ENCODE data around the gene RPS6KA5. TPM values are rescaled to one million over a fixed set of nuclear protein-coding genes. Genes with fewer than 3 reads are reported as not detected.

Gene RPS6KA5
- total RNA-seq, 1 donor from 2014 or later, result 1.0 TPM

DNA sequence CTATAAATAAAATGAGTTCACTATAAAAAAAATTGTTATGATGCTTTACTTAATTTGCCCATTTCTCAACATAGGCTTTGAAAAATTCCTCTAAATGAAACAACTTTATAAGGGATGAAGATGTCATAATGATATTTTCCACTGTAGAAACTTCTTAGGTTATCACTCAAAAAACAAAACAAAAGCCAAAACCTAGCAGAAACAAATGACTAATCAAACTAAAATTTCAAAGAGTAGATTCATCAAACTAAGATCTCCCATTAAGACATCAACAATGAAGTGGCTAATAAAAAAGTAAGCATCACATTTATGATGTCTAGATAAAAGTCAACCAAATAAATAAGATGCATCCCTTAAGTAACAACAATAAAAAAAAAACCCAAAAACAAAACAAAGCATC, 207.3 kb downstream of the RPS6KA5 start:
- TF ChIP-seq EZH2 (IDR thresholded peaks at IDR 0.05; ENCODE audit: insufficient read depth, low read length), result no peak
- TF ChIP-seq, protein P1, sequence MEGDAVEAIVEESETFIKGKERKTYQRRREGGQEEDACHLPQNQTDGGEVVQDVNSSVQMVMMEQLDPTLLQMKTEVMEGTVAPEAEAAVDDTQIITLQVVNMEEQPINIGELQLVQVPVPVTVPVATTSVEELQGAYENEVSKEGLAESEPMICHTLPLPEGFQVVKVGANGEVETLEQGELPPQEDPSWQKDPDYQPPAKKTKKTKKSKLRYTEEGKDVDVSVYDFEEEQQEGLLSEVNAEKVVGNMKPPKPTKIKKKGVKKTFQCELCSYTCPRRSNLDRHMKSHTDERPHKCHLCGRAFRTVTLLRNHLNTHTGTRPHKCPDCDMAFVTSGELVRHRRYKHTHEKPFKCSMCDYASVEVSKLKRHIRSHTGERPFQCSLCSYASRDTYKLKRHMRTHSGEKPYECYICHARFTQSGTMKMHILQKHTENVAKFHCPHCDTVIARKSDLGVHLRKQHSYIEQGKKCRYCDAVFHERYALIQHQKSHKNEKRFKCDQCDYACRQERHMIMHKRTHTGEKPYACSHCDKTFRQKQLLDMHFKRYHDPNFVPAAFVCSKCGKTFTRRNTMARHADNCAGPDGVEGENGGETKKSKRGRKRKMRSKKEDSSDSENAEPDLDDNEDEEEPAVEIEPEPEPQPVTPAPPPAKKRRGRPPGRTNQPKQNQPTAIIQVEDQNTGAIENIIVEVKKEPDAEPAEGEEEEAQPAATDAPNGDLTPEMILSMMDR (IDR thresholded peaks at IDR 0.05; ENCODE audit: insufficient read depth, low read depth, low read length), result no peak
- Histone ChIP-seq H3K79me2 (ENCODE audit: insufficient read depth, low read length) (no peaks in the 10 kb centered on the region), H3K4me3 (ENCODE audit: insufficient read depth, low read depth, low read length) (no peak overlapping the region), H2AFZ (ENCODE audit: low read depth, low read length) (no peak overlapping the region), H3K36me3 (ENCODE audit: insufficient read depth, low read length) (no peaks in the 10 kb centered on the region), H4K20me1 (ENCODE audit: insufficient read depth, low read length) (no peaks in the 10 kb centered on the region), H3K27ac (ENCODE audit: low read depth, low read length) (no peak overlapping the region), H3K4me1 (ENCODE audit: insufficient read depth, low read length) (peaks cover 9% of the 10 kb centered on the region), H3K4me2 (ENCODE audit: low read length) (no peak overlapping the region), H3K9me3 (ENCODE audit: insufficient read depth, low read depth, low read length) (no peaks in the 10 kb centered on the region), H3K9ac (ENCODE audit: low read length) (no peak overlapping the region), H3K27me3 (ENCODE audit: insufficient read depth, low read length) (no peaks in the 10 kb centered on the region)
- H3K27me3 Mint-ChIP-seq (ENCODE audit: low read depth, unreplicated experiment), result no peaks in the 10 kb centered on the region
- FAIRE-seq (no peak), DNase-seq (ENCODE audit: low read depth) (no peak)
- H3K27ac Mint-ChIP-seq (ENCODE audit: unreplicated experiment), result no peak overlapping the region
- H3K9me3 Mint-ChIP-seq (ENCODE audit: unreplicated experiment), result no peaks in the 10 kb centered on the region
- peaks cover 18% of the 10 kb centered on the region for H3K4me1 Mint-ChIP-seq (ENCODE audit: low read depth, unreplicated experiment)
- H3K4me3 Mint-ChIP-seq (ENCODE audit: unreplicated experiment), result no peak overlapping the region
- no peaks in the 10 kb centered on the region for H3K36me3 Mint-ChIP-seq (ENCODE audit: low read depth, unreplicated experiment)

DNA sequence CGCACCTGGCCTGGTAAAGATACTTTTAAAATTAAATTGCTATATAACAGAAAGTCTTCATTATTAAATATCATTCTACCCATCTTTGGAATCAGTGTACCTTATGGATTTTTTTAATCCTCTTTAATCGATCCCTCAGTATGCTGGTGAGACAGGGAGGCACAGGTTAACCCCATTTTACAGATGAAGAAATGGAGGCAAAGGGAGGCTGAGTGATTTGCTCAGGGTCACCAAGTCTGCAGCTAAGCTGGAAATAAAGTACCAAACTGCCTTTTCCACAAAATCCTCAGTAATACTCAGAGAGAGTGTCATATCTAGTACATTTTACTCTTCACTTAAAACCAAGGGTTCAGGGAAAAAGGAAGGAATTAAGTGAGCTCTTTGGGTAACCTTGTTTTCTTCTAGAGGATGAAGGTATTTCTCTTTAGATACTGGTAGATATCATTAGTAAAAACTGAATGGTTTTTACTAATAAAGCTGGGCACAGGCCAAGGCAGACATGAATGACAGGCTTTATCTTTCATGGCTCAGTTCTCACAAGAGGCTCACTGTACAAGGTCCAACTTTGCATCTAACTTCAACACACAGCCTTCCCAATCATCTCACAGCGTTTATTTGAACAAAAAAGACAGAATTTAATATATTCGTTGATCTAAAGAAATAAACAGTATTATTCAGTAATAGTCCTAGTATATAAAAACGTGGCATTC, 209.0 kb downstream of the RPS6KA5 start:
- Histone ChIP-seq H3K9ac (ENCODE audit: low read length) (no peak overlapping the region), H3K9me3 (ENCODE audit: insufficient read depth, low read depth, low read length) (no peaks in the 10 kb centered on the region), H3K79me2 (ENCODE audit: insufficient read depth, low read length) (no peaks in the 10 kb centered on the region), H3K36me3 (ENCODE audit: insufficient read depth, low read length) (no peaks in the 10 kb centered on the region), H3K27ac (ENCODE audit: low read depth, low read length) (no peak overlapping the region), H3K27me3 (ENCODE audit: insufficient read depth, low read length) (no peaks in the 10 kb centered on the region), H3K4me1 (ENCODE audit: insufficient read depth, low read length) (peaks cover 9% of the 10 kb centered on the region), H4K20me1 (ENCODE audit: insufficient read depth, low read length) (no peaks in the 10 kb centered on the region), H3K4me3 (ENCODE audit: insufficient read depth, low read depth, low read length) (no peak overlapping the region), H3K4me2 (ENCODE audit: low read length) (no peak overlapping the region), H2AFZ (ENCODE audit: low read depth, low read length) (no peak overlapping the region)
- Mint-ChIP-seq H3K27me3 (ENCODE audit: low read depth, unreplicated experiment) (no peaks in the 10 kb centered on the region), H3K36me3 (ENCODE audit: low read depth, unreplicated experiment) (no peaks in the 10 kb centered on the region), H3K27ac (ENCODE audit: unreplicated experiment) (peak overlapping the region; percentile 83), H3K9me3 (ENCODE audit: unreplicated experiment) (no peaks in the 10 kb centered on the region), H3K4me3 (ENCODE audit: unreplicated experiment) (no peak overlapping the region), H3K4me1 (ENCODE audit: low read depth, unreplicated experiment) (peaks cover 20% of the 10 kb centered on the region)
- no peak for DNase-seq (ENCODE audit: low read depth)
- FAIRE-seq, result no peak
- TF ChIP-seq, protein P1 (IDR thresholded peaks at IDR 0.05; ENCODE audit: insufficient read depth, low read depth, low read length), result no peak
- TF ChIP-seq EZH2 (IDR thresholded peaks at IDR 0.05; ENCODE audit: insufficient read depth, low read length), result no peak

DNA sequence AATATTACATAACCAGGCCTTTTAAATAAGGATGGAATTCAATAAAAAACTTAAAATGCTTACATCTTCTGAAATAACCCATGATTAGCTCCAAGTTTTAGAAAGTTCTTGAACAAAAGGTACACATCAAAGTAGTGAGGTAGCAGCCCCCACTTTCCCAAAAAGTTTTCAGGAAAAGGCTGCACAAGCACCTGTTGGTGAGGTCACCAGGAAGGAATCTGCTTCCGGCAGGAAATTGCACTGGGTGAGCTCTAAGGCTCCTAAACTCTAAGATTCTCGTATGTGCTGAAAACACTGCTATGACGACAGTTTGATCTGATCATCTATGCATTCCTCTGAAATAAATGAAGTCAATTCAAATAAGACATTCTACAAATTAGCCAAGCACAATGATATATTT, 210.0 kb downstream of the RPS6KA5 start:
- TF ChIP-seq EZH2 (IDR thresholded peaks at IDR 0.05; ENCODE audit: insufficient read depth, low read length), result no peak
- TF ChIP-seq, protein P1 (IDR thresholded peaks at IDR 0.05; ENCODE audit: insufficient read depth, low read depth, low read length), result no peak
- Histone ChIP-seq H4K20me1 (ENCODE audit: insufficient read depth, low read length) (no peaks in the 10 kb centered on the region), H3K4me2 (ENCODE audit: low read length) (peak overlapping the region; percentile 57), H3K27ac (ENCODE audit: low read depth, low read length) (no peak overlapping the region), H2AFZ (ENCODE audit: low read depth, low read length) (no peak overlapping the region), H3K27me3 (ENCODE audit: insufficient read depth, low read length) (no peaks in the 10 kb centered on the region), H3K4me1 (ENCODE audit: insufficient read depth, low read length) (peaks cover 9% of the 10 kb centered on the region), H3K79me2 (ENCODE audit: insufficient read depth, low read length) (no peaks in the 10 kb centered on the region), H3K4me3 (ENCODE audit: insufficient read depth, low read depth, low read length) (no peak overlapping the region), H3K9me3 (ENCODE audit: insufficient read depth, low read depth, low read length) (no peaks in the 10 kb centered on the region), H3K36me3 (ENCODE audit: insufficient read depth, low read length) (no peaks in the 10 kb centered on the region), H3K9ac (ENCODE audit: low read length) (no peak overlapping the region)
- Mint-ChIP-seq H3K27me3 (ENCODE audit: low read depth, unreplicated experiment) (no peaks in the 10 kb centered on the region), H3K4me1 (ENCODE audit: low read depth, unreplicated experiment) (peaks cover 20% of the 10 kb centered on the region), H3K27ac (ENCODE audit: unreplicated experiment) (peak overlapping the region; percentile 77), H3K36me3 (ENCODE audit: low read depth, unreplicated experiment) (no peaks in the 10 kb centered on the region), H3K4me3 (ENCODE audit: unreplicated experiment) (no peak overlapping the region), H3K9me3 (ENCODE audit: unreplicated experiment) (no peaks in the 10 kb centered on the region)
- DNase-seq (ENCODE audit: low read depth), result peak; percentile 71
- FAIRE-seq, result no peak

Measured in astrocyte (in vitro differentiated cells and primary cell).